ENCODE data around the gene TRO.

TRO gene

DNA sequence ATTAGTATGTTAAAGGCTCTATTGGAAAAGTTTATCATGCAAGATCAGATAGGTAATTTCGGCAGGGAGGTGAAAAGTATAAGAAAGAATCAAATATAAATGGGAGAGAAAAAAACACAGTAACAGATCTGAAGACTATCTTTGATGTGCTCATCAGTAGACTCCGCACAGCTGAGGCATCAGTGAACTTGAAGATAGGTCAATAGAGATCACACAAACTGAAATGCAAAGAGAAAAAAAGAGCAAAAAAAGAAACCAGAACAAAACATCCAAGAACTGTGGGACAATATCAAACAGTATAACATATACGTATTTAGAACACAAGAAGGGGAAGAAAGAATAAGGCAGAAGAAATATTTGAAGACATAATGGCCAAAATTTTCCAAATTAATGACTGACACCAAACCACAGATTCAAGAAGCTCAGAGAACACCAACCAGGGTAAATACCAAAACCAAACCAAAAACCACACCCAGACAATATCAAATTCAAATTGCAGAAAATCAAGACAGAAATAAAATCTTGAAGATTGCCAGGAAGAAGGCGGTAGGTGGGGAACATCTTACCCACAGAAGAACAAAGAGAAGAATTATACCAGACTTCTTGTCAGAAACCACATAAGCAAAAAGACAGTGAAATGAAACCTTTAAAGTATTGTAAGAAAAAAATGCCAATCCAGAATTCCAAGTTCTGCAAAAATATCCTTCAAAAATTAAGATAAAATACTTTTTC, 44.3 kb downstream of the TRO start:
- no peak for DNase-seq (ENCODE audit: low read depth)

DNA sequence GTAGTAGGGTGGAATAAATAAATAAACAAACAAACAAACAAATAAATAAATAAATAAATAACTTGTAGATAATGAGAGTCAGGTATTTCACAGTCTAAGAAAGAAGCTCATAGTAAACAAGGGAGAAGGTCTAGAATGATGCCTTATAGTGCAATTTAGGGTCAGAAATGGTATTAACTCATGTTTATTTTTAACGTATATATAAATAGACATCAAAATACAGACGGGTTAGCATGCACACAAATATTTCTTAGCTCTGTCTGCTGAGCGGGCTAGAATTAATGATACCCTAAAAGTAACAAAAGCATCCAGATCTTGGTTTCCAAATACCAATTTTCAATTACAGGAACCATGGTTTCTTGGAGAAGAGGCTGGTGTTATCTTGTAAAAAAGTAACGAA, 56.8 kb downstream of the TRO start:
- no peak for DNase-seq (ENCODE audit: low read depth)

DNA sequence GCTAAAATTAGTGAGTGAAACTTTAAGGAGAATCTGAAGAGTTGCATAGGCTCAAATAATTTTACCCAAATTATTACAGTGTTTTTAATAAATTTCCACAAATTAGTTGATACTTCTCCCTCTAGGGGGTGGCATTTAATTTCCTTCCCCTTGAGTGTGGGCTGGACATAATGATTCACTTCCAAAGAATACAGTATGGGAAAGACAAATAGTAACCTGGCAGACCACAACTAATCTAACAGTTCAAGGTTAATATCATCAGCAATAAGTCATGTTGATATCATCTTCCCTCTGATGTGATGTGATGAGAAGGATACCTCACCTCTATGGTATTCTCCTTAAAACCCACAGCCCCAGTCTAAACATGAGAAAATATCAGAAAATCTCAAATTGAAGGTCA, 57.8 kb downstream of the TRO start:
- no peak for DNase-seq (ENCODE audit: low read depth)

DNA sequence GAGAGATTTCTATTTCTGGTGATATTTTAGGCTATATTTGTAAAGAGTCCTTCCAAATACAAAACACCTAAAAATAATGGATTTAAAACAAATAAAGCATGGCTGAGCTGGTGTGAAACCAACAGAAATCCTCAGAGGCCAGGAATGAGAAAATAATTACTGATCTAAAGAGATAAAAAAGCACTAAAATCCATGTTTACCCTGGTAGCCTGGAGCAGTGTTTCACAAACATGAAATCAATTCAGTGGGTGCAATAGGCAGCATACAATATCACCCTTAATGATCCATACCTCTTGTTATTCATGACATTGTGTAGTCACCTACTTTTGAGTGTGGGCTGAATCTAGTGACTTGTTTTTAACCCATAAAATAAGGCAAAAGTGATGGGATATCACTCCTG, 58.8 kb downstream of the TRO start:
- no peak for DNase-seq (ENCODE audit: low read depth)

DNA sequence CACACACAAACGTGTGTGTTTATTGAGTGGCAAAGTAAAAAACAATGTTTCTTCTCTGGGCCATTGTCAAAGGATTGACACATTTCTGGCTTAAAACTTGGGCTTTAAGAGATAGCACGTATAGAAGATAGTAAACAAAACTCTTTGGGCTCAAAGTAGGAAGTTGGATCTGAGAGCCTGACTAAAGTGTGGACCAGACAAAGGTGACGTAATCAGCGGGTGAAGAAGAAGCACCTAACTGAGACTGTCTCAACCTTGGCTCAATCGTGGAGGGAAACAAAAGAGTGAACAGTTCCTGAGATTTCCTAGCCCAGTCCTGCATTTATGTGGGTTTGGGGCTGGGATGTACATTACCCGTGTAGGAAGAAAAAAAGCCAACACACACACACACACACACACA, 59.7 kb downstream of the TRO start:
- no peak for DNase-seq (ENCODE audit: low read depth)

Measured in activated gamma-delta T cell treated with anti-CD3 and anti-CD28 coated beads, Interleukin-2, amount 50 U/mL, for 16 hours (primary cell).